Neuronal stem cell (in vitro differentiated cells): Measurements from ENCODE around the gene RARG.
A peak's percentile ranks its signal among the peaks of the same experiment; 100 is the strongest.
"Not testable (repeated sequence)": the region's sequence is repeated elsewhere in the genome, so short reads cannot be mapped to it uniquely, and the experiment has no call there.

Source experiments
- DNase-seq: peaks from one replicate; pipeline ENCODE4 v3.0.0-alpha.2; 2013; ENCODE audit warnings: low spot score
- H2AFZ ChIP-seq: one replicate; pipeline ENCODE4 v1.6.1; 2013; ENCODE audit warnings: mild to moderate bottlenecking, low read length, inconsistent platforms
- H2AK5ac ChIP-seq: 2 replicates; pipeline ENCODE4 v1.6.1; 2013; ENCODE audit warnings: low read depth, mild to moderate bottlenecking, inconsistent platforms, low read length, moderate library complexity, mixed read lengths
- H2BK120ac ChIP-seq: 2 replicates; pipeline ENCODE4 v1.6.1; 2013; ENCODE audit warnings: low read depth, mild to moderate bottlenecking, inconsistent platforms, low read length, moderate library complexity, mixed read lengths
- H2BK12ac ChIP-seq: one replicate; pipeline ENCODE4 v1.6.1; 2013; ENCODE audit warnings: low read length, inconsistent platforms
- H2BK15ac ChIP-seq: 2 replicates; pipeline ENCODE4 v1.6.1; 2013; ENCODE audit warnings: mild to moderate bottlenecking, low read length, inconsistent platforms, mixed read lengths
- H2BK5ac ChIP-seq: one replicate; pipeline ENCODE4 v1.6.1; 2013; ENCODE audit warnings: inconsistent platforms, mild to moderate bottlenecking, low read length, moderate library complexity
- H3K14ac ChIP-seq: one replicate; pipeline ENCODE4 v1.6.1; 2013; ENCODE audit warnings: low read length, inconsistent platforms
- H3K18ac ChIP-seq: 2 replicates; pipeline ENCODE4 v1.6.1; 2013; ENCODE audit warnings: low read length, inconsistent platforms
- H3K23ac ChIP-seq: 2 replicates; pipeline ENCODE4 v1.6.1; 2013; ENCODE audit warnings: low read depth, mild to moderate bottlenecking, mixed read lengths, low read length, inconsistent platforms; ENCODE audit not compliant: poor library complexity
- H3K27ac ChIP-seq: replicated peaks from 3 replicates; pipeline ENCODE4 v1.5.1; 2013; ENCODE audit warnings: low read length, inconsistent platforms
- H3K27me3 ChIP-seq, 3 experiments: 2 replicates each; pipeline ENCODE4 v1.6.1; 2013; ENCODE audit warnings: low read length in 3 of 3, mild to moderate bottlenecking in 2 of 3, inconsistent platforms in 1 of 3, low read depth in 1 of 3, mixed read lengths in 1 of 3, moderate library complexity in 1 of 3; ENCODE audit not compliant: control insufficient read depth in 3 of 3, insufficient read depth in 3 of 3
- H3K36me3 ChIP-seq, 2 donors: replicated peaks in 1 of 2; 2 replicates each; pipeline ENCODE4 v1.6.1; 2013; ENCODE audit warnings: low read length in 2 of 2; ENCODE audit not compliant: control insufficient read depth in 2 of 2, insufficient read depth in 2 of 2
- H3K4ac ChIP-seq: 2 replicates; pipeline ENCODE4 v1.6.1; 2013; ENCODE audit warnings: inconsistent platforms, mild to moderate bottlenecking, low read length, moderate library complexity
- H3K4me1 ChIP-seq, 2 donors: 1 replicate in 1 of 2; 2 replicates in 1 of 2; pipeline ENCODE4 v1.6.1; 2013; ENCODE audit warnings: low read length in 2 of 2, low read depth in 1 of 2; ENCODE audit not compliant: control insufficient read depth in 2 of 2, insufficient read depth in 1 of 2
- H3K4me2 ChIP-seq: one replicate; pipeline ENCODE4 v1.6.1; 2013; ENCODE audit warnings: mild to moderate bottlenecking, low read length, inconsistent platforms; ENCODE audit not compliant: insufficient read depth, poor library complexity, severe bottlenecking
- H3K4me3 ChIP-seq, 2 donors: 2 replicates each; pipeline ENCODE4 v1.5.1; 2013; ENCODE audit warnings: low read length in 2 of 2, mild to moderate bottlenecking in 2 of 2, inconsistent platforms in 1 of 2, moderate library complexity in 1 of 2
- H3K79me1 ChIP-seq: one replicate; pipeline ENCODE4 v1.6.1; 2013; ENCODE audit warnings: low read depth, mild to moderate bottlenecking, inconsistent platforms, low read length, moderate library complexity
- H3K9ac ChIP-seq: one replicate; pipeline ENCODE4 v1.6.1; 2013; ENCODE audit warnings: mild to moderate bottlenecking, low read depth, low read length, inconsistent platforms; ENCODE audit not compliant: poor library complexity
- H3K9me3 ChIP-seq, 2 donors: replicated peaks in 1 of 2; 2 replicates each; pipeline versions ENCODE3 to v1.6.1; 2013; ENCODE audit warnings: low read length in 2 of 2, mild to moderate bottlenecking in 2 of 2, inconsistent platforms in 1 of 2, low read depth in 1 of 2, mixed read lengths in 1 of 2, moderate library complexity in 1 of 2; ENCODE audit not compliant: control insufficient read depth in 2 of 2, insufficient read depth in 1 of 2
- H4K8ac ChIP-seq: one replicate; pipeline ENCODE4 v1.6.1; 2013; ENCODE audit warnings: low read depth, mild to moderate bottlenecking, inconsistent platforms, low read length, moderate library complexity
- H4K91ac ChIP-seq: one replicate; pipeline ENCODE4 v1.6.1; 2013; ENCODE audit warnings: low read length, low read depth, mild to moderate bottlenecking, inconsistent platforms; ENCODE audit not compliant: poor library complexity
- WGBS, 2 donors: extraction: QIAGEN DNeasy Blood & Tissue Kit; methylation state at CpG; one replicate each; pipeline ENCODE4 v1.1.7; 2013; ENCODE audit warnings: missing lambda C conversion rate in 2 of 2, mixed read lengths in 1 of 2; ENCODE audit not compliant: insufficient read length in 2 of 2, insufficient replicate concordance in 1 of 2; ENCODE audit errors: extremely low coverage in 2 of 2; 5-methylcytosine and 5-hydroxymethylcytosine counted together

Gene RARG

DNA sequence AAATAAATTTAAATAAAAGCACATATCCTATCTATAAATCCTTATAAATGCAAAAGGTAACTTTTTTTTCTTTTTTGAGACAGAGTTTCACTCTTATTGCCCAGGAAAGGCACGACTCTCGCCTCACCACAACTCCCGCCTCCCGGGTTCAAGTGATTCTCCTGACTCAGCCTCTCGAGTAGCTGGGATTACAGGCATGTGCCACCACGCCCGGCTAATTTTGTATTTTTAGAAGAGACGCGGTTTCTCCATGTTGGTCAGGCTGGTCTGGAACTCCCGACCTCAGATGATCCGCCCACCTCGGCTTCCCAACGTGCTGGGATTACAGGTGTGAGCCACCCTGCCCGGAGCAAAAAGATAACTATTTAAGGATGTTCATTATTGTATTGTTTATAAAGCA is 53.2 kb downstream of the RARG start:
- H3K27ac ChIP-seq, H2BK120ac ChIP-seq, H2BK5ac ChIP-seq, H2AFZ ChIP-seq, H4K8ac ChIP-seq, H3K9ac ChIP-seq, H3K4me3 ChIP-seq, H3K18ac ChIP-seq, H3K9me3 ChIP-seq, H3K27me3 ChIP-seq, DNase-seq, H4K91ac ChIP-seq, H2AK5ac ChIP-seq, H2BK15ac ChIP-seq, H2BK12ac ChIP-seq, H3K14ac ChIP-seq, H3K4me2 ChIP-seq, H3K23ac ChIP-seq, H3K4ac ChIP-seq, H3K79me1 ChIP-seq: not testable (repeated sequence)
- WGBS, 2 donors, result no CpG with 5 or more reads among the region's 14 CpGs
- Histone ChIP-seq H3K4me1 (peaks cover 18 to 28% of the 10 kb centered on the region in 2 donors), H3K36me3 (peaks cover 12 to 23% of the 10 kb centered on the region in 2 donors)

DNA sequence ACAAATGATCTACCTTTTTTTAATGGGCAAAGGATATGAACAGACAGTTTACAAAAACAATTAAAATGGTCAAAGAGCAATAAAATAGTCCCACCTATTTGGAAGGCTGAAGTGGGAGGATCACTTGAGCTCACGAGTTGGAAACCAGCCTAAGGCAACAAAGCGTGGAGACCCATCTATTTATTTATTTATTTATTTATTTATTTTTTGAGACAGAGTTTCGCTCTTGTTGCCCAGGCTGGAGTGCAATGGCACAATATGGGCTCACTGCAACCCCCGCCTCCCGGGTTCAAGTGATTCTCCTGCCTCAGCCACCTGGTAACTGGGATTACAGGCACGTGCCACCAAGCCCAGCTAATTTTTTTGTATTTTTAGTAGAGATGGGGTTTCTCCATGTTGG is 54.6 kb downstream of the RARG start:
- H3K23ac ChIP-seq, H3K14ac ChIP-seq, H2BK15ac ChIP-seq, H3K9ac ChIP-seq, H3K79me1 ChIP-seq, H3K18ac ChIP-seq, H3K36me3 ChIP-seq, DNase-seq, H3K9me3 ChIP-seq, H4K91ac ChIP-seq, H2AK5ac ChIP-seq, H2BK5ac ChIP-seq, H4K8ac ChIP-seq, H2BK120ac ChIP-seq, H3K4me3 ChIP-seq, H3K4ac ChIP-seq, H3K27ac ChIP-seq, H3K4me2 ChIP-seq, H3K27me3 ChIP-seq, H2AFZ ChIP-seq, H2BK12ac ChIP-seq: not testable (repeated sequence)
- peaks cover 11 to 20% of the 10 kb centered on the region in 2 donors for H3K4me1 ChIP-seq
- WGBS, 2 donors, result no CpG with 5 or more reads among the region's 6 CpGs

DNA sequence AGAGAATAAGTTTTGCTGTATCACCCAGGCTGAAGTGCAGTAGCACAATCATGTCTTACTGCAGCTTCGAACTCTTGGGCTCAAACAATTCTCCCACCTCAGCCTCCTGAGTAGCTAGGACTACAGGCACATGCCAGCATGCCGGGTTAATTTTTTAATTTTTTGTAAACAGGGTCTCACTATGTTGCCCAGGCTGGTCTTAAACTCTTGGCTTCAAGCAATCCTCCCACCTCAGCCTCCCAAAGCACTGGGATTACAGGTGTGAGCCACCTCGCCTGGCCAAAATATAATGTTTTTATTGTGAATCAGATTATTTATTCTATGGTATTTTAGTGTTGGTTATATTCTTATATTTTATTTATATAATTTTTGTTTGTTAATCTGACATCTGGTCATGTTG is 55.3 kb downstream of the RARG start:
- H3K18ac ChIP-seq, result no peak overlapping the region
- H2BK5ac ChIP-seq, result no peak overlapping the region
- H2AK5ac ChIP-seq, result no peak overlapping the region
- no peak overlapping the region for H2AFZ ChIP-seq
- H3K9ac ChIP-seq, result no peak overlapping the region
- no peak overlapping the region for H4K91ac ChIP-seq
- H3K4me2 ChIP-seq, result no peak overlapping the region
- H3K14ac ChIP-seq, result no peak overlapping the region
- no CpG with 5 or more reads among the region's 3 CpGs for WGBS, 2 donors
- H2BK15ac ChIP-seq, result no peak overlapping the region
- no peak overlapping the region for H3K27ac ChIP-seq
- H3K4me3 ChIP-seq, result no peak overlapping the region
- no peak overlapping the region for H3K4ac ChIP-seq
- no peaks in the 10 kb centered on the region for H3K27me3 ChIP-seq
- H2BK12ac ChIP-seq, result no peak overlapping the region
- H3K36me3 ChIP-seq, result peaks cover 0 to 2% of the 10 kb centered on the region in 2 donors
- no peak overlapping the region for H2BK120ac ChIP-seq
- DNase-seq, result no peak
- H3K4me1 ChIP-seq, result peaks cover 7 to 15% of the 10 kb centered on the region in 2 donors
- no peaks in the 10 kb centered on the region for H3K79me1 ChIP-seq
- no peak overlapping the region for H3K23ac ChIP-seq
- H4K8ac ChIP-seq, result no peak overlapping the region
- peaks cover 0 to under 1% of the 10 kb centered on the region in 2 donors for H3K9me3 ChIP-seq

DNA sequence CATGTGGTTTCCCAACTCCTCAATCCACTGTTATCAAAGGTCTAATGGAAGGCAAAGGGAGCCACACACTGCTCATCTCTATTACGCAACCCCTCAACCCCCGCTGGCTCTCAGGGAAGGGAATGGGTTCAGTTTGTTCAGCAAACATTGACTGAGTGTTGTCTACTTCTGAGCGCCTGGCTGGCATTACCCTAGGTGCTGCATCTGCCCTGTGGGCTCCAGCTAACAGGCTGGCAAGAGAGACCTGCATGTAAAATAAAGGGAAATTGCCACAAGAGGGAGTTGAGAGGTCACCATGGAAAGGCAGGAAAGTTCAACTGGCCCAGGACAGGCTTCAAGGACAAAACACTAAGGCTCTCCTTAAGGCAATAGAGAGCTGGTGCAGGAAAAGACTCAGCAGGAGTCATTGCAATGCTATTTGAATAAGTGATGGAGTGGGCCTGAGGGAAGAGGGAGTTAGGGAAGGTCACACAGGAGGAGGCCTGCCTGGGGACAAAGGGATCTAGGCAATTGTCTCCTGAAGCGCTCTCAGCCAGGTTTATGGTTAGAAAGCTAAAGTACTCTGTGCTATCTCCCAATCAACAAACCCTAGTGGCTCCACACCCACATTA is 57.0 kb downstream of the RARG start:
- peak overlapping the region; percentile 50 for H2AFZ ChIP-seq
- H2BK5ac ChIP-seq, result no peak overlapping the region
- no peak overlapping the region for H3K4ac ChIP-seq
- no peaks in the 10 kb centered on the region for H3K27me3 ChIP-seq
- H3K79me1 ChIP-seq, result no peaks in the 10 kb centered on the region
- peaks cover 2% of the 10 kb centered on the region in 2 donors for H3K36me3 ChIP-seq
- no peak overlapping the region for H2BK15ac ChIP-seq
- no peak overlapping the region for H2BK120ac ChIP-seq
- DNase-seq, result peak; percentile 12
- no peak overlapping the region for H3K14ac ChIP-seq
- no peak overlapping the region for H3K18ac ChIP-seq
- no peak overlapping the region for H3K9ac ChIP-seq
- WGBS, 2 donors, result no CpG with 5 or more reads among the region's 4 CpGs
- H2BK12ac ChIP-seq, result no peak overlapping the region
- H4K91ac ChIP-seq, result no peak overlapping the region
- H3K4me3 ChIP-seq, result peak overlapping the region in 1 of 2 donors; percentile 26
- no peak overlapping the region for H3K27ac ChIP-seq
- H3K9me3 ChIP-seq, result no peaks in the 10 kb centered on the region
- no peak overlapping the region for H4K8ac ChIP-seq
- H3K4me2 ChIP-seq, result no peak overlapping the region
- peaks cover 5 to 10% of the 10 kb centered on the region in 2 donors for H3K4me1 ChIP-seq
- no peak overlapping the region for H3K23ac ChIP-seq
- no peak overlapping the region for H2AK5ac ChIP-seq
